HepG2 (cell line): ENCODE measurements around the gene WDR54. TPM values are rescaled to one million over a fixed set of nuclear protein-coding genes. Genes with fewer than 3 reads are reported as not detected.

Experiments used
- BORCS8-MEF2B ChIP-seq: sonication (generic); formaldehyde crosslinking; IDR thresholded peaks from 2 replicates; pipeline ENCODE4 v1.8.0; 2022; ENCODE audit warnings: mild to moderate bottlenecking, missing genetic modification reagents
- CBX5 ChIP-seq: sonication (generic); formaldehyde crosslinking; IDR thresholded peaks from 2 replicates; pipeline ENCODE4 v1.4.0; 2020; ENCODE audit warnings: missing genetic modification reagents, borderline replicate concordance
- FIP1L1 ChIP-seq: fragments of 200-400 bp; formaldehyde crosslinking; IDR thresholded peaks from 2 replicates; pipeline ENCODE4 v1.6.1; 2018; ENCODE audit warnings: low read depth, mild to moderate bottlenecking, low read length, moderate library complexity, borderline replicate concordance; ENCODE audit not compliant: insufficient read depth
- HBP1 ChIP-seq: IDR thresholded peaks from 2 replicates; pipeline ENCODE4 v1.6.1; 2016; ENCODE audit warnings: low read depth, control low read depth
- MTF2 ChIP-seq: sonication (generic); formaldehyde crosslinking; IDR thresholded peaks from 2 replicates; pipeline ENCODE4 v1.5.0; 2020; ENCODE audit warnings: missing genetic modification reagents, borderline replicate concordance
- TCF12 ChIP-seq, 2 experiments: fragments of 450-650 bp in 1 of 2; sonication (generic) in 1 of 2; formaldehyde crosslinking in 1 of 2; IDR thresholded peaks; 2 replicates each; pipeline versions ENCODE4 v1.6.1 to v1.8.0; 2017 to 2022; ENCODE audit warnings: antibody characterized with exemption in 1 of 2, mild to moderate bottlenecking in 1 of 2, missing genetic modification reagents in 1 of 2, moderate library complexity in 1 of 2
- USF2 ChIP-seq, 2 experiments: sonication (generic) in 1 of 2; formaldehyde crosslinking in 1 of 2; IDR thresholded peaks; 2 replicates each; pipeline versions ENCODE4 v1.5.1 to v1.6.1; 2011 to 2020; ENCODE audit warnings: borderline replicate concordance in 1 of 2, low read depth in 1 of 2, low read length in 1 of 2, mild to moderate bottlenecking in 1 of 2, missing genetic modification reagents in 1 of 2, moderate library complexity in 1 of 2
- ZFP41 ChIP-seq: sonication (generic); formaldehyde crosslinking; IDR thresholded peaks from 2 replicates; pipeline ENCODE4 v1.4.0; 2020; ENCODE audit warnings: mild to moderate bottlenecking, missing genetic modification reagents, borderline replicate concordance
- ZNF484 ChIP-seq: sonication (generic); formaldehyde crosslinking; IDR thresholded peaks from 2 replicates; pipeline ENCODE4 v1.5.1; 2020; ENCODE audit warnings: mild to moderate bottlenecking, low read depth, missing genetic modification reagents, borderline replicate concordance
- ZNF619 ChIP-seq: sonication (generic); formaldehyde crosslinking; IDR thresholded peaks from 2 replicates; pipeline ENCODE4 v1.4.0; 2020; ENCODE audit warnings: mild to moderate bottlenecking, missing genetic modification reagents
- ZNF660 ChIP-seq: sonication (generic); formaldehyde crosslinking; IDR thresholded peaks from 2 replicates; pipeline ENCODE4 v1.5.1; 2020; ENCODE audit warnings: mild to moderate bottlenecking, low read depth, missing genetic modification reagents, borderline replicate concordance
- ZNF672 ChIP-seq: sonication (generic); formaldehyde crosslinking; IDR thresholded peaks from 2 replicates; pipeline ENCODE4 v1.8.1; 2022; ENCODE audit warnings: missing genetic modification reagents
- ZNF766 ChIP-seq: sonication (generic); formaldehyde crosslinking; IDR thresholded peaks from 2 replicates; pipeline ENCODE4 v1.5.0; 2020; ENCODE audit warnings: missing genetic modification reagents, borderline replicate concordance
- ZNF770 ChIP-seq: sonication (generic); formaldehyde crosslinking; IDR thresholded peaks from 2 replicates; pipeline ENCODE4 v1.5.0; 2020; ENCODE audit warnings: mild to moderate bottlenecking, missing genetic modification reagents
- ZSCAN5A ChIP-seq: sonication (generic); formaldehyde crosslinking; IDR thresholded peaks from 2 replicates; pipeline ENCODE4 v1.8.0; 2022; ENCODE audit warnings: mild to moderate bottlenecking, missing genetic modification reagents, borderline replicate concordance
- polyA plus RNA-seq, 8 experiments: library from polyadenylated mRNA; depleted of rRNA in 3 of 8; stranded (reverse) in 7 of 8; unstranded in 1 of 8; fragments of >200 nt; fragmentation: Illumina TruSeq in 4 of 8; extraction: Trizol in 4 of 8; gene quantifications; 2 replicates each; pipeline versions ENCODE4 v1.2.1 to v1.2.3, GENCODE V29; 2011 to 2016; ENCODE audit warnings: low read depth in 4 of 8, missing spikeins in 1 of 8, mixed read lengths in 1 of 8; ENCODE audit not compliant: insufficient read depth in 1 of 8
- total RNA-seq, 5 experiments: library from RNA; depleted of rRNA; stranded (reverse); fragments of >200 nt; fragmentation: Illumina TruSeq; extraction: Trizol; gene quantifications; 2 replicates each; pipeline ENCODE4 v1.2.3, GENCODE V29; 2016; ENCODE audit warnings: low read depth in 1 of 5
- TF ChIP-seq, protein P1 (sequence below): sonication (generic); formaldehyde crosslinking; IDR thresholded peaks from 2 replicates; pipeline ENCODE4 v1.5.1; 2020; ENCODE audit warnings: mild to moderate bottlenecking, missing genetic modification reagents

The WDR54 gene
- total and polyA plus RNA-seq, 2 of the 13 experiments (the other 11 are each of a cell fraction or from before 2014, with no cell fraction given) = 2.0 to 17.3 TPM

GRCh38 chr2:74447230-74447999 is 25.9 kb downstream of the WDR54 start (continued):
- TF ChIP-seq ZNF770 (CRISPR knock-in tag) (no peak), HBP1 (no peak; the same call in 1 of the 2 replicates), ZSCAN5A (CRISPR knock-in tag) (no peak), ZNF660 (CRISPR knock-in tag) (no peak), ZNF484 (CRISPR knock-in tag) (no peak), USF2 (IDR thresholded peaks at IDR 0.05; ENCODE audit: low read depth, low read length) (no peak), USF2 (CRISPR knock-in tag; IDR thresholded peaks at IDR 0.05; ENCODE audit: borderline replicate concordance) (no peak), TCF12 (IDR thresholded peaks at IDR 0.05) (no peak), TCF12 (CRISPR knock-in tag; IDR thresholded peaks at IDR 0.05) (no peak), ZNF619 (no peak), ZNF672 (CRISPR knock-in tag) (no peak), MTF2 (CRISPR knock-in tag) (no peak), ZNF766 (CRISPR knock-in tag) (no peak), FIP1L1 (no peak), CBX5 (CRISPR knock-in tag) (no peak), ZFP41 (CRISPR knock-in tag) (no peak), BORCS8-MEF2B (no peak)
- TF ChIP-seq, protein P1, sequence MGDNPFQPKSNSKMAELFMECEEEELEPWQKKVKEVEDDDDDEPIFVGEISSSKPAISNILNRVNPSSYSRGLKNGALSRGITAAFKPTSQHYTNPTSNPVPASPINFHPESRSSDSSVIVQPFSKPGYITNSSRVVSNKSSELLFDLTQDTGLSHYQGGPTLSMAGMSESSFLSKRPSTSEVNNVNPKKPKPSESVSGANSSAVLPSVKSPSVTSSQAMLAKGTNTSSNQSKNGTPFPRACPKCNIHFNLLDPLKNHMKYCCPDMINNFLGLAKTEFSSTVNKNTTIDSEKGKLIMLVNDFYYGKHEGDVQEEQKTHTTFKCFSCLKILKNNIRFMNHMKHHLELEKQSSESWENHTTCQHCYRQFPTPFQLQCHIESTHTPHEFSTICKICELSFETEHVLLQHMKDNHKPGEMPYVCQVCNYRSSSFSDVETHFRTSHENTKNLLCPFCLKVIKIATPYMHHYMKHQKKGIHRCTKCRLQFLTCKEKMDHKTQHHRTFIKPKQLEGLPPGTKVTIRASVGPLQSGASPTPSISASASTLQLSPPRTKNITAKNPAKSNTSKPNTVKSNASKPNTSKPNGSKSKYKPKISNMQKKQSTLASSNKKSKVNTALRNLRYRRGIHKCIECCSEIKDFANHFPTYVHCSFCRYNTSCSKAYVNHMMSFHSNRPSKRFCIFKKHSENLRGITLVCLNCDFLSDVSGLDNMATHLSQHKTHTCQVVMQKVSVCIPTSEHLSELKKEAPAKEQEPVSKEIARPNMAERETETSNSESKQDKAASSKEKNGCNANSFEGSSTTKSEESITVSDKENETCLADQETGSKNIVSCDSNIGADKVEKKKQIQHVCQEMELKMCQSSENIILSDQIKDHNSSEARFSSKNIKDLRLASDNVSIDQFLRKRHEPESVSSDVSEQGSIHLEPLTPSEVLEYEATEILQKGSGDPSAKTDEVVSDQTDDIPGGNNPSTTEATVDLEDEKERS (CRISPR knock-in tag) = peak; percentile 37; the same call in 1 of the 2 replicates
